OCI-LY7 (cell line): ENCODE data around the gene DST.

Source experiments
- CTCF ChIP-seq: fragments of 200-600 bp; sonication (generic); conservative IDR thresholded peaks from 2 replicates; pipeline ENCODE4 v1.5.1; 2014; ENCODE audit warnings: mild to moderate bottlenecking, antibody characterized with exemption, low read length, moderate library complexity, mixed read lengths
- EZH2phosphoT487 ChIP-seq: fragments of 200-600 bp; sonication (generic); IDR thresholded peaks from 2 replicates; pipeline ENCODE4 v1.6.1; 2018; ENCODE audit warnings: low read depth, borderline replicate concordance, mild to moderate bottlenecking, mixed run types, antibody characterized with exemption, low read length, moderate library complexity, mixed read lengths

DNA sequence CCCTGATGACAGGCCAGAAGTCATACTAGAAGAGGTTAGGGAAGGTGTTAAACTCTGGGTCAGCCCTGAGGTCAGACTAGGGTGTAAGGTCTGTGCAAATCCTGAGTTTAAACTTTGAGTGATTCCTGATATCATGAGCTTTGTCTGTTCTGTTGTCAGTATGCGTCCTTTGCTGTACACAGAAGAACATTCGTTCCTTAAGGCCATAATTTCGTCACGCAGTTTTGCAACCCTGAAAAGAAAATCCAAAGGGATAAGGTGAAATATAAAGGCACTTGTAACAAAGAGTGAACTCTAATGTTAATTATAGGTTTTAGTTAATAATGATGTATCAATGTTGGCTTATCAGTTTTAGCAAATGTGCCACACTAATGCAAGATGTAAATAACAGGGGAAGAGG is 2.3 kb downstream of the DST start:
- TF ChIP-seq CTCF = no peak
- TF ChIP-seq EZH2phosphoT487 = no peak
